HepG2 (cell line): ENCODE results near the gene TSPAN17. TPM values are rescaled to one million over a fixed set of nuclear protein-coding genes. Genes with fewer than 3 reads are reported as not detected.
A peak's percentile ranks its signal among the peaks of the same experiment; 100 is the strongest.

Experiments used
- ATAD3A ChIP-seq: sonication (generic); formaldehyde crosslinking; IDR thresholded peaks from 2 replicates; pipeline ENCODE4 v1.4.0; 2020; ENCODE audit warnings: missing genetic modification reagents
- CSRNP2 ChIP-seq: sonication (generic); formaldehyde crosslinking; conservative IDR thresholded peaks from 2 replicates; pipeline ENCODE4 v1.8.0; 2022; ENCODE audit warnings: low read depth, missing genetic modification reagents
- LCORL ChIP-seq, 2 experiments: fragments of 450-650 bp in 1 of 2; sonication (generic) in 1 of 2; formaldehyde crosslinking in 1 of 2; IDR thresholded peaks; 2 replicates each; pipeline versions ENCODE4 v1.5.0 to v1.6.1; 2017 to 2020; ENCODE audit warnings: antibody characterized with exemption in 1 of 2, missing genetic modification reagents in 1 of 2
- NCOA2 ChIP-seq: sonication (generic); formaldehyde crosslinking; IDR thresholded peaks from 2 replicates; pipeline ENCODE4 v1.8.0; 2022; ENCODE audit warnings: inconsistent platforms
- SMARCC2 ChIP-seq: fragments of 450-650 bp; IDR thresholded peaks from 2 replicates; pipeline ENCODE4 v1.6.1; 2017; ENCODE audit warnings: antibody characterized with exemption, mild to moderate bottlenecking
- SMARCE1 ChIP-seq: fragments of 450-650 bp; IDR thresholded peaks from 2 replicates; pipeline ENCODE4 v1.6.1; 2017; ENCODE audit warnings: borderline replicate concordance
- SP140L ChIP-seq: sonication (generic); formaldehyde crosslinking; IDR thresholded peaks from 2 replicates; pipeline ENCODE4 v1.4.0; 2020; ENCODE audit warnings: missing genetic modification reagents, borderline replicate concordance
- TARDBP ChIP-seq: sonication (generic); formaldehyde crosslinking; IDR thresholded peaks from 2 replicates; pipeline ENCODE4 v1.8.0; 2022; ENCODE audit warnings: mild to moderate bottlenecking, missing genetic modification reagents
- TBP ChIP-seq: sonication (generic); formaldehyde crosslinking; IDR thresholded peaks from 2 replicates; pipeline ENCODE4 v1.5.0; 2020; ENCODE audit warnings: missing genetic modification reagents
- TBX3 ChIP-seq: fragments of 450-650 bp; IDR thresholded peaks from 2 replicates; pipeline ENCODE4 v1.6.1; 2017; ENCODE audit warnings: antibody characterized with exemption, mild to moderate bottlenecking, inconsistent platforms, borderline replicate concordance
- TEAD2 ChIP-seq: sonication (generic); formaldehyde crosslinking; IDR thresholded peaks from 2 replicates; pipeline ENCODE4 v1.9.0; 2021; ENCODE audit warnings: missing genetic modification reagents
- ZMAT3 ChIP-seq: sonication (generic); formaldehyde crosslinking; conservative IDR thresholded peaks from 2 replicates; pipeline ENCODE4 v1.7.0; 2021; ENCODE audit warnings: missing genetic modification reagents
- ZNF142 ChIP-seq: sonication (generic); formaldehyde crosslinking; IDR thresholded peaks from 2 replicates; pipeline ENCODE4 v1.4.0; 2020; ENCODE audit warnings: missing genetic modification reagents
- ZNF773 ChIP-seq: sonication (generic); formaldehyde crosslinking; IDR thresholded peaks from 2 replicates; pipeline ENCODE4 v1.4.0; 2020; ENCODE audit warnings: missing genetic modification reagents, borderline replicate concordance
- ZNF788 ChIP-seq: sonication (generic); formaldehyde crosslinking; IDR thresholded peaks from 2 replicates; pipeline ENCODE4 v1.5.0; 2020; ENCODE audit warnings: mild to moderate bottlenecking, missing genetic modification reagents, borderline replicate concordance
- polyA plus RNA-seq, 8 experiments: library from polyadenylated mRNA; depleted of rRNA in 3 of 8; stranded (reverse) in 7 of 8; unstranded in 1 of 8; fragments of >200 nt; fragmentation: Illumina TruSeq in 4 of 8; extraction: Trizol in 4 of 8; gene quantifications; 2 replicates each; pipeline versions ENCODE4 v1.2.1 to v1.2.3, GENCODE V29; 2011 to 2016; ENCODE audit warnings: low read depth in 4 of 8, missing spikeins in 1 of 8, mixed read lengths in 1 of 8; ENCODE audit not compliant: insufficient read depth in 1 of 8
- total RNA-seq, 5 experiments: library from RNA; depleted of rRNA; stranded (reverse); fragments of >200 nt; fragmentation: Illumina TruSeq; extraction: Trizol; gene quantifications; 2 replicates each; pipeline ENCODE4 v1.2.3, GENCODE V29; 2016; ENCODE audit warnings: low read depth in 1 of 5
- TF ChIP-seq, protein P1 (sequence below): sonication (generic); formaldehyde crosslinking; IDR thresholded peaks from 2 replicates; pipeline ENCODE4 v1.5.1; 2020; ENCODE audit warnings: mild to moderate bottlenecking, missing genetic modification reagents, moderate library complexity
- TF ChIP-seq, protein P2 (sequence below): sonication (generic); formaldehyde crosslinking; IDR thresholded peaks from 2 replicates; pipeline ENCODE4 v1.4.0; 2020; ENCODE audit warnings: missing genetic modification reagents

The TSPAN17 gene
- total and polyA plus RNA-seq, 2 of the 13 experiments (the other 11 are each of a cell fraction or from before 2014, with no cell fraction given), result 11.5 to 15.0 TPM

DNA sequence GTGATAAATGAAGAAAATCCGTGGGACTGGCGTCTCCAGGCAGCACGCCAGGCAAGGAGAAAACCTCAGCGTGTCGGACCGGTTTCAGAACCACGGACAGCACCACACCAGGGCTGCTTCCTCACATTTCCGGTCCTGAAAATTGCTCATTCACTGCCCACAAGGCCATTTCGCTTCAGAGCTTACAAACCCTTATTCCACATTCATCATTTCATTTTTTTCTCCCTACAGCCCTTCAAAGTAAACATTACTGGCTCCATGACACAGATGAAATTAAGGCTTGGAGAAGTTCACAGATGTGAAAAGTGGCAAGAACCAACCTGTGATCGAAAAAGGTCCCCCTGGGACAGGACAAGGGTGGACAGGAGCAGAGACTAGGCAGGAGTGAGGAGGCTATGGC, 35.8 kb upstream of the TSPAN17 start (continued):
- no peak for TF ChIP-seq SP140L (CRISPR knock-in tag)
- TF ChIP-seq, protein P1, sequence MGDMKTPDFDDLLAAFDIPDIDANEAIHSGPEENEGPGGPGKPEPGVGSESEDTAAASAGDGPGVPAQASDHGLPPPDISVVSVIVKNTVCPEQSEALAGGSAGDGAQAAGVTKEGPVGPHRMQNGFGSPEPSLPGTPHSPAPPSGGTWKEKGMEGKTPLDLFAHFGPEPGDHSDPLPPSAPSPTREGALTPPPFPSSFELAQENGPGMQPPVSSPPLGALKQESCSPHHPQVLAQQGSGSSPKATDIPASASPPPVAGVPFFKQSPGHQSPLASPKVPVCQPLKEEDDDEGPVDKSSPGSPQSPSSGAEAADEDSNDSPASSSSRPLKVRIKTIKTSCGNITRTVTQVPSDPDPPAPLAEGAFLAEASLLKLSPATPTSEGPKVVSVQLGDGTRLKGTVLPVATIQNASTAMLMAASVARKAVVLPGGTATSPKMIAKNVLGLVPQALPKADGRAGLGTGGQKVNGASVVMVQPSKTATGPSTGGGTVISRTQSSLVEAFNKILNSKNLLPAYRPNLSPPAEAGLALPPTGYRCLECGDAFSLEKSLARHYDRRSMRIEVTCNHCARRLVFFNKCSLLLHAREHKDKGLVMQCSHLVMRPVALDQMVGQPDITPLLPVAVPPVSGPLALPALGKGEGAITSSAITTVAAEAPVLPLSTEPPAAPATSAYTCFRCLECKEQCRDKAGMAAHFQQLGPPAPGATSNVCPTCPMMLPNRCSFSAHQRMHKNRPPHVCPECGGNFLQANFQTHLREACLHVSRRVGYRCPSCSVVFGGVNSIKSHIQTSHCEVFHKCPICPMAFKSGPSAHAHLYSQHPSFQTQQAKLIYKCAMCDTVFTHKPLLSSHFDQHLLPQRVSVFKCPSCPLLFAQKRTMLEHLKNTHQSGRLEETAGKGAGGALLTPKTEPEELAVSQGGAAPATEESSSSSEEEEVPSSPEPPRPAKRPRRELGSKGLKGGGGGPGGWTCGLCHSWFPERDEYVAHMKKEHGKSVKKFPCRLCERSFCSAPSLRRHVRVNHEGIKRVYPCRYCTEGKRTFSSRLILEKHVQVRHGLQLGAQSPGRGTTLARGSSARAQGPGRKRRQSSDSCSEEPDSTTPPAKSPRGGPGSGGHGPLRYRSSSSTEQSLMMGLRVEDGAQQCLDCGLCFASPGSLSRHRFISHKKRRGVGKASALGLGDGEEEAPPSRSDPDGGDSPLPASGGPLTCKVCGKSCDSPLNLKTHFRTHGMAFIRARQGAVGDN (CRISPR knock-in tag), result no peak
- TF ChIP-seq ZNF142, result 0 out of 2 replicates have a peak, but pooled peaks have one; percentile 52
- no peak for TF ChIP-seq ZNF788 (CRISPR knock-in tag)
- no peak for TF ChIP-seq TEAD2
- no peak for TF ChIP-seq SMARCC2
- TF ChIP-seq NCOA2, result peak; percentile 52; the same call in 1 of the 2 replicates
- TF ChIP-seq ATAD3A, result no peak
- peak; percentile 68; the same call in 1 of the 2 replicates for TF ChIP-seq ZMAT3 (CRISPR knock-in tag)
- TF ChIP-seq, protein P2, sequence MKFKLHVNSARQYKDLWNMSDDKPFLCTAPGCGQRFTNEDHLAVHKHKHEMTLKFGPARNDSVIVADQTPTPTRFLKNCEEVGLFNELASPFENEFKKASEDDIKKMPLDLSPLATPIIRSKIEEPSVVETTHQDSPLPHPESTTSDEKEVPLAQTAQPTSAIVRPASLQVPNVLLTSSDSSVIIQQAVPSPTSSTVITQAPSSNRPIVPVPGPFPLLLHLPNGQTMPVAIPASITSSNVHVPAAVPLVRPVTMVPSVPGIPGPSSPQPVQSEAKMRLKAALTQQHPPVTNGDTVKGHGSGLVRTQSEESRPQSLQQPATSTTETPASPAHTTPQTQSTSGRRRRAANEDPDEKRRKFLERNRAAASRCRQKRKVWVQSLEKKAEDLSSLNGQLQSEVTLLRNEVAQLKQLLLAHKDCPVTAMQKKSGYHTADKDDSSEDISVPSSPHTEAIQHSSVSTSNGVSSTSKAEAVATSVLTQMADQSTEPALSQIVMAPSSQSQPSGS (CRISPR knock-in tag), result peak; percentile 30; the same call in 1 of the 2 replicates
- TF ChIP-seq SMARCE1, result no peak
- TF ChIP-seq ZNF773, result 0 out of 2 replicates have a peak, but pooled peaks have one; percentile 50
- no peak for TF ChIP-seq TBX3
- TF ChIP-seq LCORL (IDR thresholded peaks at IDR 0.05), result no peak
- TF ChIP-seq LCORL (CRISPR knock-in tag; IDR thresholded peaks at IDR 0.05), result no peak
- no peak for TF ChIP-seq TARDBP (CRISPR knock-in tag)
- no peak for TF ChIP-seq CSRNP2 (CRISPR knock-in tag)
- TF ChIP-seq TBP (CRISPR knock-in tag), result no peak
